Measurements from ENCODE around the gene CEP41.

- TF ChIP-seq CTCF (IDR thresholded peaks at IDR 0.05) (no peak), POLR2A (IDR thresholded peaks at IDR 0.05) (peak in 1 of 2 donors; percentile 21)
These were observed 84.5 kb downstream of the CEP41 start for GRCh38 chr7:130356121-130356875.
